H1 (cell line): Measurements from ENCODE around the gene IL20RB. TPM values are rescaled to one million over a fixed set of nuclear protein-coding genes. Genes with fewer than 3 reads are reported as not detected.

ENCODE experiments used
- CTBP2 ChIP-seq: IDR thresholded peaks from 2 replicates; pipeline ENCODE4 v1.7.0; 2011; ENCODE audit warnings: borderline replicate concordance, mild to moderate bottlenecking, moderate library complexity, mixed read lengths, low read length; ENCODE audit not compliant: insufficient read depth, insufficient read length
- SUZ12 ChIP-seq: fragments of 200-600 bp; sonication (generic); IDR thresholded peaks from 2 replicates; pipeline ENCODE4 v1.6.1; 2012; ENCODE audit warnings: mild to moderate bottlenecking, inconsistent platforms, low read length, moderate library complexity, mixed read lengths
- TEAD4 ChIP-seq: IDR thresholded peaks from 2 replicates; pipeline ENCODE4 v1.6.1; 2012; ENCODE audit warnings: low read depth, low read length, inconsistent platforms, mixed read lengths
- polyA plus RNA-seq, 7 experiments: library from polyadenylated mRNA; depleted of rRNA in 3 of 7; stranded (reverse) in 5 of 7; unstranded in 2 of 7; fragments of >200 nt in 5 of 7; fragments of 200-250 nt in 2 of 7; gene quantifications; 1 replicate in 5 of 7; 2 replicates in 1 of 7; 4 replicates in 1 of 7; pipeline versions ENCODE4 v1.2.1 to v1.2.3, GENCODE V29; 2011 to 2013; ENCODE audit warnings: missing spikeins in 2 of 7, mixed read lengths in 2 of 7
- total RNA-seq: library from RNA; stranded (reverse); fragmentation: NEBNext Ultra II Directional; extraction: Animal tissue kit (Norgen Biotek cat#: 25700); gene quantifications from 2 replicates; pipeline ENCODE4 v1.2.1, GENCODE V29; 2021

Gene IL20RB
- total and polyA plus RNA-seq, 2 of the 8 experiments (the other 6 are each of a cell fraction or from before 2014, with no cell fraction given) = 1.6 to 1.8 TPM

- TF ChIP-seq CTBP2 = no peak
- no peak for TF ChIP-seq SUZ12
- TF ChIP-seq TEAD4 = no peak
- TF ChIP-seq, all 59 proteins: peak for 0
Measured at GRCh38 chr3:136938334-136938733, 19.4 kb upstream of the IL20RB start (continued).
